Measurements from ENCODE around the gene GPR37L1.

GPR37L1 gene

DNA sequence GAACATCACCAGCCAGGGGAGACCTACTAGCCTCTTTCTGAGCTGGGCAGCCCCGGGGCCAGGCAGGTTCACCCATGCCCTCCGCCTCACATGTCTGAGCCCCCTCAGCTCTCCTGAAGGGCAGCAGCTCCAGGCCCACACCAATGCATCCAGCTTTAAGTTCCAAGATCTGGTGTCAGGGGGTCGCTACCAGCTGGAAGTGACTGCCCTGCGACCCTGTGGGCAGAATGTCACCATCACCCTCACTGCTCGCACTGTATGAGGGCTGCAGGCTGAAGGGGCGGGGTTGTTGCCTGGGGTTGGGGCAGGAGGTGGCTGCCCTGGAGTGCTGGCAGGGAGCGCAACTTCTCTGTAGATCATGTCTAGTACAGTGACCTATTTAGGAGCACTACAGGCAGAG is 46.1 kb downstream of the GPR37L1 start:
- Histone ChIP-seq H3K36me3 (no peaks in the 10 kb centered on the region), H3K4me3 (ENCODE audit: low read depth, low read length) (no peak overlapping the region), H3K9me3 (ENCODE audit: severe bottlenecking) (no peaks in the 10 kb centered on the region), H3K27ac (peak overlapping the region; percentile 1; the same call in 1 of the 2 replicates), H3K27me3 (ENCODE audit: insufficient read depth, low read depth, severe bottlenecking) (no peaks in the 10 kb centered on the region)
- DNase-seq, result no peak
- TF ChIP-seq, protein P1, sequence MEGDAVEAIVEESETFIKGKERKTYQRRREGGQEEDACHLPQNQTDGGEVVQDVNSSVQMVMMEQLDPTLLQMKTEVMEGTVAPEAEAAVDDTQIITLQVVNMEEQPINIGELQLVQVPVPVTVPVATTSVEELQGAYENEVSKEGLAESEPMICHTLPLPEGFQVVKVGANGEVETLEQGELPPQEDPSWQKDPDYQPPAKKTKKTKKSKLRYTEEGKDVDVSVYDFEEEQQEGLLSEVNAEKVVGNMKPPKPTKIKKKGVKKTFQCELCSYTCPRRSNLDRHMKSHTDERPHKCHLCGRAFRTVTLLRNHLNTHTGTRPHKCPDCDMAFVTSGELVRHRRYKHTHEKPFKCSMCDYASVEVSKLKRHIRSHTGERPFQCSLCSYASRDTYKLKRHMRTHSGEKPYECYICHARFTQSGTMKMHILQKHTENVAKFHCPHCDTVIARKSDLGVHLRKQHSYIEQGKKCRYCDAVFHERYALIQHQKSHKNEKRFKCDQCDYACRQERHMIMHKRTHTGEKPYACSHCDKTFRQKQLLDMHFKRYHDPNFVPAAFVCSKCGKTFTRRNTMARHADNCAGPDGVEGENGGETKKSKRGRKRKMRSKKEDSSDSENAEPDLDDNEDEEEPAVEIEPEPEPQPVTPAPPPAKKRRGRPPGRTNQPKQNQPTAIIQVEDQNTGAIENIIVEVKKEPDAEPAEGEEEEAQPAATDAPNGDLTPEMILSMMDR (IDR thresholded peaks at IDR 0.05; ENCODE audit: low read depth, low read length), result no peak

DNA sequence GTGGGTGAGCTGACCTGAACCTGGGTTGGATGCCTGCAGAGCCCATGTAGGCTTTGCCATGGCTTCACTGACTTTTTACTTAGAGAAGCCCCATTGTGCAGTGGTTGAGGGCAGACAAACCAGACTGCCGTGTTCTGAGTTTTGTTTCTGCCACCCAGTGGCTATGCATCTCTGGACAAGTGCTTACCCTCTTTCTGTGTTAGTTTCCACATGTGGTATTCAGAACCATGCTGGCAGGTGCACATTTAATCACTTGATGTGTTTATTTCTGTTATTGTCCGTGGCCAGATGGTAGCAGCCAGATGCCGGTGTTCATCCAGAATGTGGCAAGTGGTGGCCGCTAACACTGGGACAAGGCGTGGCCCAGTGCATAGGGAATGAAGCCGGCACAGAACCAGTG is 48.0 kb downstream of the GPR37L1 start:
- H3K36me3 ChIP-seq, result no peaks in the 10 kb centered on the region
- no peak overlapping the region for H3K4me3 ChIP-seq (ENCODE audit: low read depth, low read length)
- no peak for DNase-seq
- TF ChIP-seq, protein P1 (IDR thresholded peaks at IDR 0.05; ENCODE audit: low read depth, low read length), result peak; percentile 35
- H3K27me3 ChIP-seq (ENCODE audit: insufficient read depth, low read depth, severe bottlenecking), result no peaks in the 10 kb centered on the region
- no peak overlapping the region for H3K27ac ChIP-seq
- H3K9me3 ChIP-seq (ENCODE audit: severe bottlenecking), result no peaks in the 10 kb centered on the region

DNA sequence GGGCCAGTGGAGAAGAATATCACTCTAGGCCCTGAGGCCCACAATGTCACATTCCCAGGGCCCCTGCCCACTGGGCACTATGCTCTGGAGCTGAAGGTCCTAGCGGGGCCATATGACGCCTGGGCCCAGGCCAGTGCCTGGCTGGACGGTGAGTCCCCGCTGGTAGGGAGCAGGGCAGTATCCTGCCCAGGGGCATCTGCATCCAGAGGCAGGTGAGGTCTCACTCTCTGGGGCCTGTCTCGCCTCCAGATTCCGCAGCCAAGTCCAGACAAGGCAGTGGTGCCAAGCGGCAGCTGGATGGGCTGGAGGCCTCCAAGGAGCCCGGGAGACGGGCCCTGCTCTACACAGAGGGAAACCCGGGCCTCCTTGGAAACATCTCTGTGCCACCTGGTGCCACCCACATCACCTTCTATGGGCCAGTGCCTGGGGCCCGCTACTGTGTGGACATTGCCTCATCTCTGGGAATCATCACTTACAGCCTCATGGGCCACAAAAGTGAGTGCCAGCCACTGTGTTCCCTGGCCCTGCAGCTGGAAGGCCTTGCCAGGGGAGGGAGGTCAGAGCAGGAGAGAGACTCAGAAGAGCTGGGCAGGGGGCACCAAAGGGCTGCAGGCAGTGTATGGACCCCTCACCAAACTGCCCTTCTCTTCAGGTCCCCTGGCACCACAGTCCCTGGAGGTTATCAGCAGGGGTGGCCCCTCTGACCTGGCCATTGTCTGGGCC is 48.7 kb downstream of the GPR37L1 start:
- TF ChIP-seq, protein P1 (IDR thresholded peaks at IDR 0.05; ENCODE audit: low read depth, low read length), result no peak
- no peak overlapping the region for H3K4me3 ChIP-seq (ENCODE audit: low read depth, low read length)
- no peak overlapping the region for H3K27ac ChIP-seq
- no peaks in the 10 kb centered on the region for H3K36me3 ChIP-seq
- H3K9me3 ChIP-seq (ENCODE audit: severe bottlenecking), result no peaks in the 10 kb centered on the region
- no peak for DNase-seq
- no peaks in the 10 kb centered on the region for H3K27me3 ChIP-seq (ENCODE audit: insufficient read depth, low read depth, severe bottlenecking)

DNA sequence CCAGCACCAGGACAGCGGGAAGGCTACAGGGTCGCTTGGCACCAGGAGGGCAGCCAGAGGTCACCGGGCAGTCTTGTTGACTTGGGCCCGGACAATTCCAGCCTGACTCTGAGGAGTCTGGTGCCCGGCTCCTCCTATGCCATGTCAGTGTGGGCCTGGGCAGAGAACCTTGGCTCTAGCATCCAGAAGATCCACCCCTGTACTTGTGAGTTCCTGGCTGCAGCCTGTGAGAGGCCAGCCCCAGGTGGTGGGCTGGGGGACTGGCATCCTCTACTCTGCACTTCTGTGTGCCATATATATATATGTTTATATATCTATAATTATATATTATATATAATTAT is 49.3 kb downstream of the GPR37L1 start:
- H3K4me3 ChIP-seq (ENCODE audit: low read depth, low read length), result no peak overlapping the region
- no peak for DNase-seq
- H3K27me3 ChIP-seq (ENCODE audit: insufficient read depth, low read depth, severe bottlenecking), result no peaks in the 10 kb centered on the region
- no peaks in the 10 kb centered on the region for H3K36me3 ChIP-seq
- TF ChIP-seq, protein P1 (IDR thresholded peaks at IDR 0.05; ENCODE audit: low read depth, low read length), result 0 out of 2 replicates have a peak, but pooled peaks have one; percentile 1
- no peaks in the 10 kb centered on the region for H3K9me3 ChIP-seq (ENCODE audit: severe bottlenecking)
- H3K27ac ChIP-seq, result no peak overlapping the region

DNA sequence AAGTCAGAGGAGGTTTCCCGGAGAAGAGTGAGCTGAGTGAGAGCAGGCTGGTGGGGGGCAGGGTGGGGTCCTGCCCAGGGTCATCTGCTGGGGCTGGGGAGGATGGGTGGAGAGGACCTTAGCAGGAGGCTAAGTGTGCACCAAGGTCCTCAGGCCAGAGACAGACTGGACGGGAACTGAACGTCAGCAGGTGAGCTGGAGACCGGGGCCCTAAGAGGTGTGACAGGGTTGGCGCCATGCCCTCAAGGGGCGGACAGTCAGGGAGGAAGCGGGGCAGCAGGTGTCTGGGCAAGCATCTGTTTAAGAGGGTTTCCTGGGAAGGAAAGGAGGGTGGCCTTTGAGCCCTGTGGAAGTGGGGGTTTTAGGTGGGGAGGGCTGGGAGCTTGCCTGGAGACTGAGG is 51.3 kb downstream of the GPR37L1 start:
- H3K36me3 ChIP-seq, result no peaks in the 10 kb centered on the region
- H3K9me3 ChIP-seq (ENCODE audit: severe bottlenecking), result no peaks in the 10 kb centered on the region
- DNase-seq, result peak; percentile 31
- no peak overlapping the region for H3K4me3 ChIP-seq (ENCODE audit: low read depth, low read length)
- H3K27ac ChIP-seq, result no peak overlapping the region
- TF ChIP-seq, protein P1 (IDR thresholded peaks at IDR 0.05; ENCODE audit: low read depth, low read length), result no peak
- no peaks in the 10 kb centered on the region for H3K27me3 ChIP-seq (ENCODE audit: insufficient read depth, low read depth, severe bottlenecking)

Measured in WERI-Rb-1 (cell line).